Measurements from ENCODE around the gene TIPIN. TPM values are rescaled to one million over a fixed set of nuclear protein-coding genes. Genes with fewer than 3 reads are reported as not detected.

The TIPIN gene, protein sequence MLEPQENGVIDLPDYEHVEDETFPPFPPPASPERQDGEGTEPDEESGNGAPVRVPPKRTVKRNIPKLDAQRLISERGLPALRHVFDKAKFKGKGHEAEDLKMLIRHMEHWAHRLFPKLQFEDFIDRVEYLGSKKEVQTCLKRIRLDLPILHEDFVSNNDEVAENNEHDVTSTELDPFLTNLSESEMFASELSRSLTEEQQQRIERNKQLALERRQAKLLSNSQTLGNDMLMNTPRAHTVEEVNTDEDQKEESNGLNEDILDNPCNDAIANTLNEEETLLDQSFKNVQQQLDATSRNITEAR
- total RNA-seq (6.0 TPM), polyA plus RNA-seq (10 to 100 TPM in 2 of 4 donors, 1 to 10 TPM in 2; 6.8 to 11.2 (median 9.4) TPM)

DNA sequence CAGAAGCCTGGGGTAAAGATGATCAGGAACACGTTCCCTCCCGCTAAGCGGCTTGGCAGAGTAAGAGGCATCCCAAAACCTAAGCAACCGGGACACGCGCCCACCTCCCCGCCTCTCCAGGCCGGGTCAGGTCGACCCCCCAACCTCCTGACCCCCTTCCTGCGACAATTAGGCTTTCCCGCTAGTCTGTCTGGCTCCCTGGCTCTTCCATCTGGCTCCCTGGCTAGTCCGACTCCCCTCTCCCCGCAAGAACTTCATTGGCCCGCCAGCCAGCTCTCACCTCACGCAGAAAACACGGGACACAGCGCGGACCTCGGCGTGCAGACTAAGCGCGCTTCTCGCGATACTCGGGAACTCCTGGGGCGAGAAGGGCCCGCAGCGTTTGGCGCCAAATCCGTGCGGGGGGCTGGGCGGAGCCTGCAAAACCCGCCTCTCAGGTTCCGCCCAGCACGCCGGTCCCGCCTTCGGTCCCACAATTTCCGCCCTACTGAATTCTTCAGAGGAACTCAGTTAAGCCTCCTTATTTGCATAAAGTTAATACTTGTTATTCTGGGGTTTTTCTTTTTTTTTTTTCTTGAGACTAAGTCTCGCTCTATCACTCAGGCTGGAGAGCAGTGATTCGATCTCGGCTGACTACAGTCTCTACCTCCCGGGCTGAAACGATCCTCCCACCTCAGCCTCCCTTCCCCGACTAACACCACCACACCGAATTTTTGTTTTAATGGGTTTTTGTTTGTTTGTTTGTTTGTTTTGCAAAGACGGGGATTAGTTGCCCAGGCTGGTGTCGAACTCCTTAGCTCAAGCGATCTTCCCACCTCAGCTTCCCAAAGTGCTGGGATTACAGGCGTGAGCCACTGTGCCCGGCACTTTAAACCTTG, at the start of gene TIPIN:
Gene TIPIN, minus strand, starts transcription at position 327 of the 878 bp plus-strand sequence. CDS start 3,738 bp downstream, outside the sequence.
- DNase-seq, result peak; percentile 95 to 99 (median 97)
- peaks cover 7% of the 10 kb centered on the region for H3K4me1 ChIP-seq (ENCODE audit: control insufficient read depth, insufficient read depth, low read length, poor library complexity, severe bottlenecking)
- H3K4me3 ChIP-seq (ENCODE audit: low read depth, low read length), result peak within 1 kb of the TSS; percentile 83
- no peaks in the 10 kb centered on the region for H3K36me3 ChIP-seq (ENCODE audit: control insufficient read depth, insufficient read depth, low read length)
- Mint-ChIP-seq H3K27ac (peak within 1 kb of the TSS; percentile 92 to 98 (median 98)), H3K9me3 (peaks cover 0 to 5% (median 0%) of the 10 kb centered on the region in 7 donors), H3K36me3 (peaks cover 6% of the 10 kb centered on the region), H3K27me3 (no peaks in the 10 kb centered on the region), H3K4me1 (peaks cover 12 to 32% (median 18%) of the 10 kb centered on the region in 4 donors), H3K4me3 (peak within 1 kb of the TSS; percentile 89 to 100 (median 95))
- peak within 1 kb of the TSS; percentile 77 for H3K27ac ChIP-seq (ENCODE audit: insufficient read depth, low read length, poor library complexity, severe bottlenecking)
- H3K27me3 ChIP-seq (ENCODE audit: control insufficient read depth, insufficient read depth, low read length), result no peaks in the 10 kb centered on the region
- peak; percentile 94 to 96 for ATAC-seq (ENCODE audit: low read depth in 2 of 2)
- H3K9me3 ChIP-seq (ENCODE audit: control insufficient read depth in 2 of 2, low read length in 2 of 2), result no peaks in the 10 kb centered on the region

DNA sequence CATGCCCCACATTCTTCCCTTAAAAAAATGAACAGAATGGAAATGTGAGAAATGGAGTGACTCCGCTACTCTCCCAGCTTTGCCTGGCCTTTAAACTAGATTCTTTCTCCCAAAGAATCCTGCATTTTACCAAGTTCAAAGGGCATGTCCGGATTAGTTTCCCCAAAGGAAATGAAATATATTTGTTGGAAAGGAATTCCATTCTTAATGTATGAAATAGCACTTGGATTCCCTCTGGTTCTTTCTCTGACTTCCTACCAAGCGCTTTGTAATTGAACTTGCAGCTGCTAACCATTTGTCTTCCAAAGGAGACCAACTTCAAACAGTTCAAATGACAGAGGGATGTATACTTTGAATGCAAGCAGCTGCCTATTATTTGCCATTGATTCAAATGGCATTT, 49.1 kb upstream of the TIPIN start:
- Histone ChIP-seq H3K4me1 (ENCODE audit: control insufficient read depth, insufficient read depth, low read length, poor library complexity, severe bottlenecking) (peaks cover 59% of the 10 kb centered on the region), H3K9me3 (ENCODE audit: control insufficient read depth in 2 of 2, low read length in 2 of 2) (no peaks in the 10 kb centered on the region), H3K36me3 (ENCODE audit: control insufficient read depth, insufficient read depth, low read length) (no peaks in the 10 kb centered on the region), H3K4me3 (ENCODE audit: low read depth, low read length) (no peak overlapping the region), H3K27me3 (ENCODE audit: control insufficient read depth, insufficient read depth, low read length) (no peaks in the 10 kb centered on the region), H3K27ac (ENCODE audit: insufficient read depth, low read length, poor library complexity, severe bottlenecking) (no peak overlapping the region)
- no peaks in the 10 kb centered on the region for H3K9me3 Mint-ChIP-seq
- no peak overlapping the region for H3K4me3 Mint-ChIP-seq
- no peak for ATAC-seq (ENCODE audit: low read depth in 2 of 2)
- DNase-seq, result no peak
- peaks cover 7% of the 10 kb centered on the region for H3K36me3 Mint-ChIP-seq
- H3K27ac Mint-ChIP-seq, result no peak overlapping the region
- peaks cover 61 to 92% (median 80%) of the 10 kb centered on the region in 4 donors for H3K4me1 Mint-ChIP-seq
- H3K27me3 Mint-ChIP-seq, result no peaks in the 10 kb centered on the region

DNA sequence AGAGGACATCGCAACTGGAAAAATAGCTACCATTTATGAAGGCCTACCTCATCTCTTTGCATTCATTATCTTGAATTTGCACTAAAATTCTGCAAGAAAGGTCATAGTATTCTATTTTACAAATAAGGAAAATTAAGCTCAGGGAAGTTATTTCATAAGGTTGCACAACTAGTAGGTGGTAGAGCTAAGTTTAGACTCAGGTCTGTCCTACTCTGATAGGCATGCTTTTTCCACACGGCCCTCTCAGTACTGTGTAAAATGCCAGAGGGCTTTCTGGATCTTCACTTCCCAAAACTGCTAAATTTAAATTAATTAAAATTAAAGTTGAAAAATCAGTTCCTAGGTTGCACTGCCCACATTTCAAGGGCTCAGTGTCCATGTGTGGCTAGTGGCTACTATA, 48.5 kb upstream of the TIPIN start:
- H3K4me3 ChIP-seq (ENCODE audit: low read depth, low read length), result peak overlapping the region; percentile 13
- H3K36me3 ChIP-seq (ENCODE audit: control insufficient read depth, insufficient read depth, low read length), result no peaks in the 10 kb centered on the region
- H3K9me3 ChIP-seq (ENCODE audit: control insufficient read depth in 2 of 2, low read length in 2 of 2), result no peaks in the 10 kb centered on the region
- DNase-seq (no peak), ATAC-seq (ENCODE audit: low read depth in 2 of 2) (no peak)
- peak overlapping the region in 3 of 4 donors; percentile 19 to 75 (median 71) for H3K4me3 Mint-ChIP-seq
- H3K27me3 Mint-ChIP-seq, result no peaks in the 10 kb centered on the region
- no peak overlapping the region for H3K27ac ChIP-seq (ENCODE audit: insufficient read depth, low read length, poor library complexity, severe bottlenecking)
- no peaks in the 10 kb centered on the region for H3K27me3 ChIP-seq (ENCODE audit: control insufficient read depth, insufficient read depth, low read length)
- H3K36me3 Mint-ChIP-seq, result peaks cover 13% of the 10 kb centered on the region
- peak overlapping the region in 2 of 3 donors; percentile 60 to 88 for H3K27ac Mint-ChIP-seq
- H3K4me1 Mint-ChIP-seq, result peaks cover 63 to 92% (median 80%) of the 10 kb centered on the region in 4 donors
- H3K9me3 Mint-ChIP-seq, result no peaks in the 10 kb centered on the region
- H3K4me1 ChIP-seq (ENCODE audit: control insufficient read depth, insufficient read depth, low read length, poor library complexity, severe bottlenecking), result peaks cover 53% of the 10 kb centered on the region

DNA sequence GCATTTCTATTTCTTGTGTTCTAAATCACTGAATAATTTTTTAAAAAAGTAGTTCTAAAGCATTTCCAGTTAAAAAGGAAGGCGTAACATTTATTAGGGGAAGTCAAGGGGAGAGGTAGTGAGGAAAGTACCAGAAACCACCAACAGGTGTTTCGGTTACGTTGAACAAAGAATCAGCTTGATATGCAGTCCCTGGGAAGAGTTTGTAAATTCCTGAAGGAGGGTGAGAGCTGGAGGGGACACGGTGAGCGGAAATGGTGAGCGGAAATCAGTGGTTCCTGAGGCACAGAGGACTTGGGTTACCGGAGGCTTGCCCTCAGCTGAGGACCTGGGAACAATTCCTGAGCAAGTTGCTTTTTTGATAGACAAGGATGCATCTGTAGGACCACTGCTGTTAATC, 48.0 kb upstream of the TIPIN start:
- no peaks in the 10 kb centered on the region for H3K36me3 ChIP-seq (ENCODE audit: control insufficient read depth, insufficient read depth, low read length)
- no peaks in the 10 kb centered on the region for H3K27me3 ChIP-seq (ENCODE audit: control insufficient read depth, insufficient read depth, low read length)
- ATAC-seq (ENCODE audit: low read depth in 2 of 2), result no peak
- Mint-ChIP-seq H3K4me1 (peaks cover 58 to 90% (median 76%) of the 10 kb centered on the region in 4 donors), H3K27ac (peak overlapping the region in 2 of 3 donors; percentile 60 to 88), H3K36me3 (peaks cover 10% of the 10 kb centered on the region), H3K9me3 (no peaks in the 10 kb centered on the region), H3K4me3 (peak overlapping the region in 3 of 4 donors; percentile 19 to 75 (median 71)), H3K27me3 (no peaks in the 10 kb centered on the region)
- H3K4me1 ChIP-seq (ENCODE audit: control insufficient read depth, insufficient read depth, low read length, poor library complexity, severe bottlenecking), result peaks cover 48% of the 10 kb centered on the region
- H3K27ac ChIP-seq (ENCODE audit: insufficient read depth, low read length, poor library complexity, severe bottlenecking), result no peak overlapping the region
- no peak for DNase-seq
- no peaks in the 10 kb centered on the region for H3K9me3 ChIP-seq (ENCODE audit: control insufficient read depth in 2 of 2, low read length in 2 of 2)
- H3K4me3 ChIP-seq (ENCODE audit: low read depth, low read length), result peak overlapping the region; percentile 13

DNA sequence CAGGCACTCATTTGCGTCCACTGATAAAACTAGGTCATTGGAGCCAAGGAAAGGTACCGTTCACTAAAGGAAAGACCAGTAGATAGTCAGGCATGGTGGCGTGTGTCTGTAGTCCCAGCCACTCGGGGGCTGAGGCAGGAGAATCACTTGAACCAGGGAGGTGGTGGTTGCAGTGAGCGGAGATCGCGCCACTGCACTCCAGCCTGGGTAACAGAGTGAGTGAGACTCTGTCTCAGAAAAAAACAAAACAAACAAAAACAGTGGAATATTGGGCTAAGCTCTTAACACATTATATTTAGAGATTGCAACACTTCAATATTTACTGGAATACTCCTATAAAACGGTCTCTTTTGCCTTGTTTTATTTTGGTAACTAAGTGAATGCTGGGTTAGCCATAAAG, 47.6 kb upstream of the TIPIN start:
- Mint-ChIP-seq H3K4me3 (peak overlapping the region in 3 of 4 donors; percentile 19 to 75 (median 71)), H3K4me1 (peaks cover 56 to 90% (median 74%) of the 10 kb centered on the region in 4 donors), H3K9me3 (no peaks in the 10 kb centered on the region), H3K27me3 (no peaks in the 10 kb centered on the region), H3K36me3 (peaks cover 10% of the 10 kb centered on the region), H3K27ac (peak overlapping the region in 1 of 3 donors; percentile 88)
- no peak overlapping the region for H3K27ac ChIP-seq (ENCODE audit: insufficient read depth, low read length, poor library complexity, severe bottlenecking)
- DNase-seq (no peak), ATAC-seq (ENCODE audit: low read depth in 2 of 2) (no peak)
- peaks cover 44% of the 10 kb centered on the region for H3K4me1 ChIP-seq (ENCODE audit: control insufficient read depth, insufficient read depth, low read length, poor library complexity, severe bottlenecking)
- no peaks in the 10 kb centered on the region for H3K27me3 ChIP-seq (ENCODE audit: control insufficient read depth, insufficient read depth, low read length)
- no peaks in the 10 kb centered on the region for H3K9me3 ChIP-seq (ENCODE audit: control insufficient read depth in 2 of 2, low read length in 2 of 2)
- H3K4me3 ChIP-seq (ENCODE audit: low read depth, low read length), result no peak overlapping the region
- H3K36me3 ChIP-seq (ENCODE audit: control insufficient read depth, insufficient read depth, low read length), result no peaks in the 10 kb centered on the region

DNA sequence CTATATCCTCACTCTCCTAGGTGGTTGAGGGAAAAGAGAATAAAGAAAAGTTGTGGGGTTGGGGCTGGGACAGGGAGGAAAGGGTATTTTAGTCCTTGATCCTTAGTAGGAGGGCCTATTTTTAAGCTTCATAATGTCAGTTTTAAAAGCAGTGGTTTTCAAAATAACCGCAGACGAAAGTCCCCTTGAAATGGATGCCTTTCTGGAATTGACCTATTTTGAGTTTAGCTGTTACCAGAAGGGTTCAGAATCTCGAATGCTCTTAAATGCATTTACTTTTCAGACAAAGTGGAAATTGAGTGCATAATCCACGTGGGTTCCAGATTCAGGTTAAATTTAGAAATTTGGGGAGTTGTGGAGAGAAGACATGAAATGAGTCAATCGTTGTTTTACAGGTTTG, 46.8 kb upstream of the TIPIN start:
- H3K4me3 Mint-ChIP-seq, result peak overlapping the region in 1 of 4 donors; percentile 21
- ATAC-seq (ENCODE audit: low read depth in 2 of 2) (no peak), DNase-seq (no peak)
- Histone ChIP-seq H3K4me1 (ENCODE audit: control insufficient read depth, insufficient read depth, low read length, poor library complexity, severe bottlenecking) (peaks cover 43% of the 10 kb centered on the region), H3K9me3 (ENCODE audit: control insufficient read depth in 2 of 2, low read length in 2 of 2) (no peaks in the 10 kb centered on the region), H3K4me3 (ENCODE audit: low read depth, low read length) (no peak overlapping the region), H3K27ac (ENCODE audit: insufficient read depth, low read length, poor library complexity, severe bottlenecking) (no peak overlapping the region), H3K36me3 (ENCODE audit: control insufficient read depth, insufficient read depth, low read length) (no peaks in the 10 kb centered on the region), H3K27me3 (ENCODE audit: control insufficient read depth, insufficient read depth, low read length) (no peaks in the 10 kb centered on the region)
- no peaks in the 10 kb centered on the region for H3K9me3 Mint-ChIP-seq
- H3K36me3 Mint-ChIP-seq, result peaks cover 11% of the 10 kb centered on the region
- peak overlapping the region in 1 of 3 donors; percentile 88 for H3K27ac Mint-ChIP-seq
- peaks cover 48 to 83% (median 69%) of the 10 kb centered on the region in 4 donors for H3K4me1 Mint-ChIP-seq
- no peaks in the 10 kb centered on the region for H3K27me3 Mint-ChIP-seq

DNA sequence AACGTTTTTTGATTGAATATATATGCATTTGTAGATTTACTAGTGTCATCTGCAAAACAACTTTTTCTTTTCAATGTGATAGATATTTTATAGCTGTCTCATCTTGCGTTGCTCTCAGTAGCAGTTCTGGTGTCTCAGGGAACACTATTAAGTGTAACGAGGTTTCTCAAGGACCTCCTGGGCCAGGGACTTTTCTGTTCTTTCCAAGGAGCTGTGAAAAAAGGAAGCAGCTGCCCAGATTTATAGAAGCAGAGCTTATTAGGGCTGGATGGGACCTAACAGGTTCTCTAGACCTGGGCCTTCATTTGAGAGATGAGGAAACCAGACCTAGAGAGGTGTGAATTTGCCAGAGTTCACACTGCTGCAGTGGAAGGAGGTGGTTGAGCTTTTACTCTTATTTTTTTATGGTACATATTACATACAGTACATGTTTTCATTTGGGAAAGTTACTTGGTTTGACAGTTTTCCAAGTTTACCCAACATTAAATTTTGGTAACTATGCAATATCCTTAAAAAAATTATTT, 46.3 kb upstream of the TIPIN start:
- Histone ChIP-seq H3K36me3 (ENCODE audit: control insufficient read depth, insufficient read depth, low read length) (no peaks in the 10 kb centered on the region), H3K27ac (ENCODE audit: insufficient read depth, low read length, poor library complexity, severe bottlenecking) (no peak overlapping the region), H3K9me3 (ENCODE audit: control insufficient read depth in 2 of 2, low read length in 2 of 2) (no peaks in the 10 kb centered on the region), H3K4me1 (ENCODE audit: control insufficient read depth, insufficient read depth, low read length, poor library complexity, severe bottlenecking) (peaks cover 43% of the 10 kb centered on the region), H3K27me3 (ENCODE audit: control insufficient read depth, insufficient read depth, low read length) (no peaks in the 10 kb centered on the region), H3K4me3 (ENCODE audit: low read depth, low read length) (no peak overlapping the region)
- DNase-seq (no peak), ATAC-seq (ENCODE audit: low read depth in 2 of 2) (no peak)
- peaks cover 14% of the 10 kb centered on the region for H3K36me3 Mint-ChIP-seq
- H3K4me1 Mint-ChIP-seq, result peaks cover 43 to 82% (median 69%) of the 10 kb centered on the region in 4 donors
- peak overlapping the region in 2 of 3 donors; percentile 79 to 88 for H3K27ac Mint-ChIP-seq
- no peaks in the 10 kb centered on the region for H3K9me3 Mint-ChIP-seq
- H3K4me3 Mint-ChIP-seq, result peak overlapping the region in 1 of 4 donors; percentile 44
- no peaks in the 10 kb centered on the region for H3K27me3 Mint-ChIP-seq

Measured in CD4-positive, CD25-positive, alpha-beta regulatory T cell (primary cell).